Mesothelial cell of epicardium (in vitro differentiated cells): ENCODE measurements around the gene DIP2C. TPM values are rescaled to one million over a fixed set of nuclear protein-coding genes. Genes with fewer than 3 reads are reported as not detected.

Experiments
- DNase-seq, 2 experiments: peaks; one replicate each; pipeline ENCODE4 v3.0.0; 2021; ENCODE audit warnings: low spot score in 2 of 2; ENCODE audit not compliant: unreplicated experiment in 2 of 2
- H3K27ac Mint-ChIP-seq: 2 replicates; pipeline ENCODE4 v1.8.0; 2021; ENCODE audit warnings: mixed read lengths
- H3K27me3 Mint-ChIP-seq: 2 replicates; pipeline ENCODE4 v1.8.0; 2021; ENCODE audit warnings: low read depth, mixed read lengths
- H3K36me3 Mint-ChIP-seq: 2 replicates; pipeline ENCODE4 v1.8.0; 2021; ENCODE audit warnings: mixed read lengths
- H3K4me1 Mint-ChIP-seq: 2 replicates; pipeline ENCODE4 v1.8.0; 2021; ENCODE audit warnings: mixed read lengths
- H3K4me3 Mint-ChIP-seq: 2 replicates; pipeline ENCODE4 v1.8.0; 2021; ENCODE audit warnings: mild to moderate bottlenecking, moderate library complexity, mixed read lengths
- H3K9me3 Mint-ChIP-seq: 2 replicates; pipeline ENCODE4 v1.8.0; 2021; ENCODE audit warnings: mixed read lengths
- total RNA-seq: library from RNA; stranded (reverse); gene quantifications from 3 replicates; pipeline ENCODE4 v1.2.1, GENCODE V29; 2021
- TF ChIP-seq, protein P1 (sequence below): fragments of 200-600 bp; sonication (generic); IDR thresholded peaks from one replicate; pipeline ENCODE4 v1.5.0; 2021; ENCODE audit warnings: antibody characterized with exemption; ENCODE audit not compliant: unreplicated experiment

The DIP2C gene
- total RNA-seq, 1 donor from 2014 or later: 30.3 TPM

DNA sequence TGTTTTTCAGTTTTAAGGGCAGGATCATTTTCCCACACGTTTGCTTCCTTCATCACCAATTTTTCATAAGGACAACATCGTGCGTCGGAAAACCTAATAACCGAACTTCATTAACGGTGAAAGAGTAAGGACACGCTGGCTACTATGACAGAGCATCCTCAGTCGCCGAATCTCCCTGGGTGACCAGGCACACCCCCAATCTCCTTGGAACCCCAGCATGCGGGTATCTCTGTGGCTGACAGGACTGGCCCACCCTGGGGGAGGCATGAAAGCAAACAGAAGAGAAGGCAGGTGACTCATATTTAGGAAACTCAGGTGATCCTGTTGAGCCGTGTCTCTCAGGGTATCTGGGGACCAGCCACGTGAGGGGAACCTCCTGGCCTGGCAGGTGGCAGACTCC is 134.2 kb downstream of the DIP2C start:
- Mint-ChIP-seq H3K4me1 (peaks cover 35% of the 10 kb centered on the region), H3K27me3 (no peaks in the 10 kb centered on the region), H3K9me3 (no peaks in the 10 kb centered on the region), H3K36me3 (no peaks in the 10 kb centered on the region), H3K27ac (peak overlapping the region; percentile 61), H3K4me3 (no peak overlapping the region)
- DNase-seq: no peak
- TF ChIP-seq, protein P1, sequence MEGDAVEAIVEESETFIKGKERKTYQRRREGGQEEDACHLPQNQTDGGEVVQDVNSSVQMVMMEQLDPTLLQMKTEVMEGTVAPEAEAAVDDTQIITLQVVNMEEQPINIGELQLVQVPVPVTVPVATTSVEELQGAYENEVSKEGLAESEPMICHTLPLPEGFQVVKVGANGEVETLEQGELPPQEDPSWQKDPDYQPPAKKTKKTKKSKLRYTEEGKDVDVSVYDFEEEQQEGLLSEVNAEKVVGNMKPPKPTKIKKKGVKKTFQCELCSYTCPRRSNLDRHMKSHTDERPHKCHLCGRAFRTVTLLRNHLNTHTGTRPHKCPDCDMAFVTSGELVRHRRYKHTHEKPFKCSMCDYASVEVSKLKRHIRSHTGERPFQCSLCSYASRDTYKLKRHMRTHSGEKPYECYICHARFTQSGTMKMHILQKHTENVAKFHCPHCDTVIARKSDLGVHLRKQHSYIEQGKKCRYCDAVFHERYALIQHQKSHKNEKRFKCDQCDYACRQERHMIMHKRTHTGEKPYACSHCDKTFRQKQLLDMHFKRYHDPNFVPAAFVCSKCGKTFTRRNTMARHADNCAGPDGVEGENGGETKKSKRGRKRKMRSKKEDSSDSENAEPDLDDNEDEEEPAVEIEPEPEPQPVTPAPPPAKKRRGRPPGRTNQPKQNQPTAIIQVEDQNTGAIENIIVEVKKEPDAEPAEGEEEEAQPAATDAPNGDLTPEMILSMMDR: no peak

DNA sequence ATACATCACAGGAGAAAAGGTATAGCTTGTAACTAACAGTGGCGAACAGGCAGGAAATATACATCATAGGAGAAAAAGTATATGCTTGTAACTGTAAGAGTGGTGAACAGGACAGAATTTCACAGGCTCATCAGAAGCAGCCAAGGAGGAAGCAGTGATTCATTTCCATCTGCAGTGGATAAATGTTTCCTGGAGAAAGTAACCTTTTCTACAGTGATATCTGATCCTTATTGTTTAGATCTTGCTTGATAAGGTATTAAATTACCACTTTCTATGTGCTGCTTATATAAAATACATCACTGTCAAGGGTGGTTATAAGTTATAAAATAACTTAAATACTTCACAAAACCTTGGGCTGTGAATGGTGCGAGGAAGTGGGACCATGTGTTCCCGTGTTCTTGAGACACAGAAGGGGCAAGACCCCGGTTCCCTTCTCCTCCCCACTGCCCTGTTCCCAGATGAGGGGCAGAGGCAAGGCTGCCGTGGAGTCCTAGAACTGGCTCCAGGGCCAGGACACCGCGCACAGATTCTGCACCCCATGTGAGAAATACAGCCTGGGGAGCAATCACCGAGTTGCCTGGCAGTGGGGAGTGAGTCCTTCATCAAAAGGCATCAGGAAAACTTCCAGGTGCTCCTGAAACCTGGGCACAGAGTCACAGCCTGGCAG is 135.2 kb downstream of the DIP2C start:
- no peak for DNase-seq
- Mint-ChIP-seq H3K4me1 (peaks cover 26% of the 10 kb centered on the region), H3K36me3 (no peaks in the 10 kb centered on the region), H3K27me3 (no peaks in the 10 kb centered on the region), H3K9me3 (no peaks in the 10 kb centered on the region), H3K4me3 (no peak overlapping the region), H3K27ac (no peak overlapping the region)
- TF ChIP-seq, protein P1: no peak

DNA sequence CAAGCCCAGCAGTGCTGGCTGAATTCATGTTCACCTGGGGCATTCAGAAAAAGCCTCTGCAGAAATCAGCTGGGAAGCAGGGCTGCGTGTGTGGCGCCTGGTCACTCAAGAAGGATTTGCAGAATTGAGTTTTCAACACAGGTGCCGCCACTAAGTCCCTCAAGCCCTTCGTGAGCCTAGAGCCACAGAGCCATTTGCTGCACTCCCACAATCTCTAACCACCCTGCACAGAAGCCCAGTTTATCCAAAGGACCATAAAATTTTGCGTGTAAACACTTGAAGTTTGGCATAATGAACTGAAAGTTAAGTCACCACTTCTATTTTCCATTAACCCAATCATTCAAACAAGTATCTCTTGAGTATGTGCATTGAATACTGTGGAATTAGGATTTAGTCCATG is 136.2 kb downstream of the DIP2C start:
- H3K36me3 Mint-ChIP-seq: no peaks in the 10 kb centered on the region
- no peaks in the 10 kb centered on the region for H3K9me3 Mint-ChIP-seq
- no peak overlapping the region for H3K4me3 Mint-ChIP-seq
- no peaks in the 10 kb centered on the region for H3K27me3 Mint-ChIP-seq
- H3K27ac Mint-ChIP-seq: no peak overlapping the region
- DNase-seq: no peak
- peaks cover 27% of the 10 kb centered on the region for H3K4me1 Mint-ChIP-seq
- TF ChIP-seq, protein P1: no peak

DNA sequence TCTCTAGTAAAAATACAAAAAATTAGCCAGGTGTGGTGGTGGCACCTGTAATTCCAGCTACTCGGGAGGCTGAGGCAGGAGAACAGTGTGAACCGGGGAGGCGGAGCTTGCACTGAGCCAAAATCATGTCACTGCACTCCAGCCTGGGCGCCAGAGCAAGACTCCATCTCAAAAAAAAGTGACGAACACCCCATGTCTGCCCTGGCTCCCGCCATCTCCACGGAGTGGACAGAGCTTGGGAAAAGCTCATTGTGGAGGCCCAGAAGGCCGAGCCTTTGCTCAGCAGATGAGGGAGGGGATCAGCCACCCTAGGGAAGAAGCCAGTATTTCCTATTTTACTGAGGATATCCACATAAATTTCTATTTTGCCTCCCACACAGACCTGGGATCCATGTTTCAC is 136.8 kb downstream of the DIP2C start:
- Mint-ChIP-seq H3K4me1 (peaks cover 27% of the 10 kb centered on the region), H3K9me3 (no peaks in the 10 kb centered on the region), H3K36me3 (no peaks in the 10 kb centered on the region), H3K27ac (no peak overlapping the region), H3K27me3 (no peaks in the 10 kb centered on the region), H3K4me3 (no peak overlapping the region)
- TF ChIP-seq, protein P1: no peak
- no peak for DNase-seq

DNA sequence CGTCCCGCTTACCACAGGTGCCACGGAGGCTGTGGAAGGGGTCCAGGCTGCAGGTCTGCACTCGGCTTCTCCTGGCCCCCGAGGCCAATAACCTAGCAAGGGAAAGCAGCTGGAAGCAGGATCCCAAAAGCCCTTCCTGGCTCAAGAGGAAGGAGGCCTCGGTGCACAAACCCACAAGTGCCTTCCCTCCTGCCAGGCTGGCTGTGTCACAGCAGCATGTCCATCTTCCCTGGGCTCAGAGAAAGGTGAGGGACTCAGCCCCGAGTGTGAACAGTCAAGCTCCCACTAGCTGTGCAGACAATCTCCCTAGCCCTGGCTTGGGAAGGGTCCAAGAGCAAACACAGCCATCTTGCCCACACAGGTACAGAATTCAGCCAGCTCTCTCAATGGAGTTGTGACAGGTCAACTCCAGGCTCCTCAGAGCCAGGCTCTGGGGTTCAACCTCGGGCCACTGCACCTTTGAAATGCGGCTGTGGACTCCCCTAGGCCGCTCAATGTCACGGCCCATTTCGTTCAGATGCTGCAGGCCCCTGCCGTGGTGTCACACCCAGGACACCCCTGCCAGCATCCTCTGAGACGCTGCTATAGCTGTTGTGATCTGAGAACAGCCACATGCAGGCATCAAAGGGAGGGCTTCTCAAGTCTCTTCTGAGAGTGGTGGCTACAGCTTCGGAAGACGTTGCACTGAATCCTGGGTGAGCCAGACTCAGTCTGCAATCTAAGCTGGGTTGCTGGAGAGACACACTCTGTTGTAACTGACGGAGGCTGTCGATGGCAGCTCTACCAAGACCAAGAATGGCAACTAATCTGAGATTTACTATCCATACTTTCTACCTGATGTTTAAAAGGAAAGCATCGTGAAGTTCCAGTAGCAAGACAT is 137.9 kb downstream of the DIP2C start:
- DNase-seq: no peak
- no peaks in the 10 kb centered on the region for H3K27me3 Mint-ChIP-seq
- no peaks in the 10 kb centered on the region for H3K36me3 Mint-ChIP-seq
- no peak overlapping the region for H3K4me3 Mint-ChIP-seq
- TF ChIP-seq, protein P1: no peak
- H3K9me3 Mint-ChIP-seq: no peaks in the 10 kb centered on the region
- H3K4me1 Mint-ChIP-seq: peaks cover 33% of the 10 kb centered on the region
- no peak overlapping the region for H3K27ac Mint-ChIP-seq
